ENCODE results near the gene VOPP1. TPM values are rescaled to one million over a fixed set of nuclear protein-coding genes. Genes with fewer than 3 reads are reported as not detected.

The VOPP1 gene
- total RNA-seq, 1 donor from 2014 or later, result 94.1 TPM

DNA sequence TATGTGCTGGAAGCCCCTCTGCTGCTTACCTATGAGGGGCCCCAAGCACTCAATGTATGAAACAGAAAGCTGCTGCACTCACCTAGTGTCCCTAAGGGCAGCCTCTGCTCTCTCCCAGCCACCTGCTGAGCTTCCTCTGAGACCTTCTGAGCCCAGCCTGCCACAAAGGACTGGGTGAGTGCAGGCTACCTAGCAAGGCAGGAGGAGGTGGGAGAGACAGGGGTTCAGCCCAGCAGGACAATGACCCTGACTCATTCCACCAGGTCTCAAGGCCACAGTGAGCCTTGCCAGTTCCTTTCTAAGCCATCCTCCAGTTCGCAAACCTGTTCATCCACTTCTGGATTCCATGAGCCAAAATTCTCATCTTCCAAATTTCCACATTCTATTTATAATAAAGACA is 16.3 kb downstream of the VOPP1 start:
- DNase-seq (ENCODE audit: low read depth in 2 of 2), result no peak

DNA sequence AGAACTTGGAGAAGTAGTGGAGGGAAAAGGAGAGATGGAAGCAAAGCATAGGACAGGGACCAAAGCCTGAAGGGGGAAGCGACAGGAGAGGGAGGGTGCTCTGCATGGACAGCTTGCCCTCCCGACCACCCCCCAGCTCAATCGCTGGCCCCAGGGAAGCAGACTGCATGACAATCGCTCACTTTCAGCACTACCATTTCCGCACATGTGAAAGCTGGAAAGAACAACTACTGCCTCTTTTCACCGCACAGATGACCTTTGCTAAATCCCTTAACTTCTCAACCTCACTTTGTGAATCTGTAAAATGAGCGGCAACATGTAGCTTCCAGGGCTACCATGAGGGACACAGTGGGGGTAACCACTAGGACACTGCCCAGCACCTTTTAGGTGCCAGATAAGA is 17.1 kb downstream of the VOPP1 start:
- no peak for DNase-seq (ENCODE audit: low read depth in 2 of 2)

DNA sequence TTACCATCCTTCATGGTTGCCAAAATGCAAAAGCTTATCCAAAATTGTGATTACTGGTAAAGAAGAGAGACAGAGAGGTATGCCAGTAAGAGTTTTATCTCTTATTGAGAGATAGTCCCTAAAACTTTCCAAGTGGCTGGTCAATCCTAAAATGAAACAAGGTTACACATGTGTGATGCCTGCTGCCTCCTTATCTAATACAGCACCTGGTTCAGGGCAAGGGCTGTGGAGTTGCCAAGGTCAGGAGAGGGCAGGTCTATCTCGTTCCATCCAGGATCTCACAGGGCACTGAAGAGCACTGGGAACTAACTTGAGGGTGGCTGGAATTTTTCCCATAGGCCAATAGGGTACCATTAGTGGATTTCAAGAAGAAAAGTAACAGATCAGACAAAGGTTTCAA is 18.3 kb downstream of the VOPP1 start:
- no peak for DNase-seq (ENCODE audit: low read depth in 2 of 2)

- DNase-seq (ENCODE audit: low read depth in 2 of 2), result no peak
Observed at GRCh38 chr7:55553024-55553345, 19.3 kb downstream of the VOPP1 start.

GRCh38 chr7:55552320-55553023 is 19.8 kb downstream of the VOPP1 start:
- DNase-seq (ENCODE audit: low read depth in 2 of 2), result peak; percentile 78 to 95

GRCh38 chr7:55550841-55551537 is 21.3 kb downstream of the VOPP1 start:
- DNase-seq (ENCODE audit: low read depth in 2 of 2), result no peak

DNA sequence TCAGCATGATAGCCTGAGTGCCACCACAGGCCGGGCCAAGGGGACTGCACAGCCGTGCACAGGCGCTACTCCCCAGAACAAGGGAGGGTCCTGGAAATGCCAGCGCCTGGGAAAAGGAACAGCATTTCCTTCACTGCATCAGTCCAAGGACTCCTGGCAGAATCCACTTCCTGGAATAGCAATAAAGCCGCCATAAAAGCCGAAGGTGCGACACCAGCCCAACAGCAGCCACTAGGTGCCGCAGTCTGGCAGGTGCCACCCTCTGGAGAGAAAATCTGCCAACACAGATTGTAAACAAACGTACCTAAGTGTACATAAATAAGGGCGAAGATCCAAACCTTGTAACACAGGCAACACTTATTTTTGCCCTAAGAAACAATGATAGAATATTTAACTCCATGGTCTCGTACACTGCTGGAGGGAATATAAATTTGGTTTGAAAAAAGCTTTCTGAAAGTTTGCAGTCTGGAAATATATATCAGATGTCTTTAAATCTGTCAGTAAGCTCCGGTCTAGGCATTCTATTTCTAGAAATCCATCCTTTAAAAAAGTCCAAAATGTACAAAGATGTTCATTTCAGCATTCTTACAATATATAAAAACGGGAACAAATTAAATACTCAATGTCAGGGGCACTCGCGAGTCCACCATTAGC is 22.2 kb downstream of the VOPP1 start:
- DNase-seq (ENCODE audit: low read depth in 2 of 2), result peak in 1 of 2 donors; percentile 75

DNA sequence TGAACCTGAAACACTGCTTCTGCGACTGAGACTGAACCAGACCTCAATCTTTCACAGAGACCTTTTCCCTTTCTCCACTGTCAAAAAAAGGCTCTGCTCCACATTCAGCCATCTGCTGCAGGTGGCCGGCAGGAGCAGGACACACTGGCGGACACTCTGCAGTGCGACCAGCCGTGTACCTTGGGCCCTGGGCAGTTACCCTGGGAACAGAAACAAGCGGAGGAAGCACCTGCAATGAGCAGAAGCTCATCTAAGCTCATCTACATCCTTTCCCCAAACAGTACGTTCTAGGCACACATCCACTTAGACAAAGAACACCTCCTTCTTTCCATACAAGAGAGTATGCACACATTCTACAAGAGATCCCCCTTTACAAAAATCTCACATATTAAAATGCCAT is 22.8 kb downstream of the VOPP1 start:
- no peak for DNase-seq (ENCODE audit: low read depth in 2 of 2)

DNA sequence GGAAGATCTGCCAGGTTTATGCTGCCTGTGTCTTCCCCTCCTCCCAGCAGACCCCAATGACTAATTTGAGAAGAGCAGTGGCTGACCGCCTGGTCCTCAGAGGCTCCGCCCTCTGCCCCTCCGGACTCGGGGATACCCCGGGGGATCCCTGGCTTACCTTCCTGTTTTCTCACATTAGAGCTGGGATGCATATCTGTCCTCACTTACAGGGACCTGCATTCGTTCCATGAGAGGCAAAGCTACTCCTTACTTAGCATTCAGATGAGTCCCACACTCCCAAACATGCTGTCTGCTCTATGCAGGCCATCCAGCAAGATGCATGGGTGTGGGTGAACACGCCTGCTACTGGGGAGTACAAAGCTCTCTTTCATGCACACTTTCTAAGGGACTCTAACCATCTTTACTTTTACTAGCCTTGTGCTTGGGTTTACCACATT is 24.0 kb downstream of the VOPP1 start:
- DNase-seq (ENCODE audit: low read depth in 2 of 2), result no peak

GRCh38 chr7:55546814-55547213 is 25.5 kb downstream of the VOPP1 start:
- peak in 1 of 2 donors; percentile 85 for DNase-seq (ENCODE audit: low read depth in 2 of 2)

DNA sequence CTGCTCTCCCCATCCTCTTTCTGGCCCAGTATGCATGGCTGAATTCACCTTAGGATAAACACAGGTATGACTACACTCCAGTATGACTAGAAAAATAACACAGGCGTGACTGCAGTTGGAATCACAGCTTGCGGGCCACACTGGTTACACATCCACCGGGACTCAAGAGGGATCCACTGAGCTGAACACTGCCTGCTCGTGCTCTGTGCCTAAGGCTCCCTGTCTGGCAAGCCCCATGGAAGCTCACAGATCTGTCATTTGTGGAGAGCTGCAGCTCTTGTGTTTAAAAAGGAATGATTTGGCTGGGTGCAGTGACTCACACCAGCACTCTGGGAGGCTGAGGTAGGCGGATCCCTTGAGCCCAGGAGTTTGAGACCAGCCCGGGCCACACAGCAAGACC is 26.8 kb downstream of the VOPP1 start:
- no peak for DNase-seq (ENCODE audit: low read depth in 2 of 2)

DNA sequence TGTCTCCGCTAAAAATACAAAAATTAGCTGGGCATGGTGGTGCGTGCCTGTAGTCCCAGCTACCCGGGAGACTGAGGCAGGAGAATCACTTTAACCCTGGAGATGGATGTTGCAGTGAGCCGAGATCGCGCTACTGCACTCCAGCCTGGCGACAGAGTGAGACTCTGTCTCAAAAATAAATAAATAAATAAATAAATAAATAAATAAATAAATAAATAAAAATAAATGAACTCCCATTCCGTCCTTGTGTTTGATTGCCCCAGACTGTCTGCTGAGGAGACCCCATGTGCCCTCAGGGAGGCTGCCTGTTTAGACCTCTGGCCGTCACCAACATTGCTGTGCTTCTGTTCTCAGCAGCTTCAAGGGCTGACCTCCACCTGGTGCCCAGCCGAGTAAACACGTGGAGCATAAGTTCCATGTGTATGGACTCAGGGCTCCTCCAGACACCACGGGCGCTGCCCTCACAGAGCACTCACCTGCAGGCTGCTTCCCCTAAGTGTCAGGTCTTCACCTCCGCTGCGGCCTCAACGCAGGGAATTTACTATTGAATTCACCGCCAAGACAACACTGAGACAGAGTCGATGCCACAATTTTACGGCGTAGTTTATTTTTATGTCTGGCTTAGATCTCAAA is 32.0 kb downstream of the VOPP1 start:
- no peak for DNase-seq (ENCODE audit: low read depth in 2 of 2)

DNA sequence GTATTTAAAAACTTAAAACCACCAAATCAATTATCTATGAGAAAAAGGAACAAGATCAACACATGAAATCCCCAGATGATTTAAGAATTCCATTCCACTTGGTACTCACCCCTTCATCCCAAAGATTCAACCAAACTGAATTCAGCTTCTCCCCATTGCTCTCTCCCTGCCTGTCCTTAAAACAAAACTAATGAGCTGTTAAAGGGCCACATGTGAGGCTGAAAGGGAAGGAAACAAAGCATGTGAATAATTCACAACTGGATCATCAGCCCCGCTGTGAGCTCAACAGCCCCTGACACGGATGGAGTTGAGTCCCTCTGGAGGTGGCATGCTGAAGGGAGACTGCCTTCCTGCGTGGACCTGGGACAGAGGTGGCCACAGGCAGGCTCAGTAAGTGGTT is 32.9 kb downstream of the VOPP1 start:
- DNase-seq (ENCODE audit: low read depth in 2 of 2), result no peak

GRCh38 chr7:55538538-55538937 is 33.8 kb downstream of the VOPP1 start:
- DNase-seq (ENCODE audit: low read depth in 2 of 2), result no peak

GRCh38 chr7:55537458-55537990 is 34.8 kb downstream of the VOPP1 start:
- DNase-seq (ENCODE audit: low read depth in 2 of 2), result no peak

DNA sequence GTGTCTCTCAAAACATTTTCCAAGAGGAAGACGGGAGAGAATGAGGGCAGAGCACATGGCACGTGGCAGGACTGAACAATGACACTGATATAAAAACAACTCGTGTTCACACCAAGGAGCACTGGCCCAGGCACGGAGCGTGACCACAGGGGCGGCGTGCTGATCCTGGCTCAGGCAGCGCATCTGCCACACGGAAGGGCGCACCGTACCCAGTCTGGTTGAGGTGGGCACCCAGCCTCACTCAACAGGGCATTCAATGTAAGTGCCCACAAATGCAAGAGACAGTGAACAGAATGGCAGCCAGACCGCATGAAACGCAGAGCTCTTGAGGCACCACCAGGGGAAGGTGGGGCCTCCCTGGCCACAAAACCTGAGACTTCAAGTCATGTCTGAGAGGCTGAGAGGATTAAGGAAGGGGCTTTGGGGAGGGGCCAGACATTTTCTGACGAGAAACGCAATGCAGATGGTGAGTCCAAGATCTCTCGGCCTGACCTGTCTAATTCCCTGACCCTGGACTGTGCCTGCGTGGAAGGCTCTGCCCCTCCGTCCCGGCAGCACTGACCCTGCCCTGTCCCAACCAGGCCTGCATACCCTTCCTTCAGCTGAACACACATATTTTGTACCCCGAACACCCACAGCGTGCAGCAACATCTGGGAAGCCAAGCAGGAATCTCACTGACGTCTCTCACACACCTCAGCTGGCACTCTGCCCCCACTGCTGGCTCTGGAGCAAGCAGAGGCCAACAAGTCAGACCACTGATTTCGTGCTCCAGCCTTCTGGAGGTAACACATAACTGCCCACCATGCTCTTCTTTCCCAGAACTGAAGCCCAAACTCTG is 35.5 kb downstream of the VOPP1 start:
- DNase-seq (ENCODE audit: low read depth in 2 of 2), result no peak

GRCh38 chr7:55535617-55536016 is 36.7 kb downstream of the VOPP1 start:
- no peak for DNase-seq (ENCODE audit: low read depth in 2 of 2)

- no peak for DNase-seq (ENCODE audit: low read depth in 2 of 2)
Observed at GRCh38 chr7:55534916-55535590, 37.2 kb downstream of the VOPP1 start.

DNA sequence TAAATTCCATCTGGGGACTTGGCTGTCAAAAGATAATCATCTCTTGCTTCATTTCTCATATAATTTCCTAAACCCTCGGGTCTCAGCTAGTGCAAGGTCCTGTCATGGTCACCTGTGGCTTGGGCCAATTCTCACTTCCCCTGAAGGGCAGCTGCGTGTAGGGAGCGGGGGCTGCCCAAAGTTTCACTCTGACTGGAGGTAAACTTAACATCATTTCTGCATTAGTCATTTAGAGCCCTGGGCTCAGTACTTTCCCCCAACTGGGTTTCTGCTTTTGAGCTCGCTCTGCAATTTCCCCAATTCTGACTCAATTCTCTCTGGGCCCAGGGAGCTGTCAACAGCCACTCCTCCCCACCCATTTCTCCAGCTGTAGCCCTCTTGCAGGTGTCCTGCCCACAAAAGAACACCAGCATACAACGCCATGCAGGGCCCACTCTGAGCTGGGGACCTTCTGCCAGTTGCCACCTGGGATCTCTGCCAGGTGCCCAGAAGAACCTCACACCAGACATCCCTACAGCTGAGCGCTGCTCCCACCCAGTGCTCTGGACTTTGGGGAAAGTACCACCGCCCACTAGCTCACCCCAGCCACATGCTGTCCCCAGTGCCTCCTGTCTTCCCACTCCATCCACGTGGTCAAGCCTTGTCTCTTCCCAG is 37.9 kb downstream of the VOPP1 start:
- DNase-seq (ENCODE audit: low read depth in 2 of 2), result no peak

DNA sequence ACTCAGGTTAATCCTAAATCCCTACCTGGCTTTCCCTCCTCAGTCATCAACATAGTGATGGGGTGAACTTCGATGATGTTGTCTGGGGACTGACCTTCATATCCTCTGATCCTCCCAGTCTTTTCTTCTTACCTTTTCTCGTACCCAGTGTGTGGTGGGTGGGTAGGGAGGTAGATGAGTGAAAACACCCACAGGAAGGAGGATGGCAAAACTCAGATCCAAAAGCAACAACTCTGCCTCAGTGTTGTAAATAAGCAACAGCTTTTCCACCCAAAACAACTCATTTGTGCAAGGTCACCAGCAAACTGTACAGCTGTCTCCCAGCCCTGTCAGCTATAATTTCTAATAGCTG is 38.6 kb downstream of the VOPP1 start:
- no peak for DNase-seq (ENCODE audit: low read depth in 2 of 2)

Data from dermis microvascular lymphatic vessel endothelial cell (primary cell).